Testis (tissue), 2 donors: ENCODE results near the gene LGALS7.

Experiments used
- CTCF ChIP-seq, 3 experiments: fragments of 450-650 bp in 2 of 3; fragments of 200-600 bp in 1 of 3; sonication (generic) in 1 of 3; IDR thresholded peaks; one replicate each; pipeline ENCODE4 v1.5.1; 2016 to 2019; ENCODE audit warnings: antibody characterized with exemption in 3 of 3, mild to moderate bottlenecking in 2 of 3, moderate library complexity in 1 of 3
- POLR2A ChIP-seq: fragments of 450-650 bp; IDR thresholded peaks from one replicate; pipeline ENCODE4 v1.6.1; 2017; ENCODE audit warnings: antibody characterized with exemption, mild to moderate bottlenecking, moderate library complexity

- TF ChIP-seq POLR2A = no peak
- no peak for TF ChIP-seq CTCF (IDR thresholded peaks at IDR 0.05)
Measured at GRCh38 chr19:38735257-38735686, 38.0 kb downstream of the LGALS7 start.
